ENCODE data around the gene AKAP9. TPM values are rescaled to one million over a fixed set of nuclear protein-coding genes. Genes with fewer than 3 reads are reported as not detected.

Gene AKAP9
- total and polyA plus RNA-seq, 2 donors (not counting 3 experiments of a cell fraction or from before 2014, with no cell fraction given) = 9.5 to 51.6 TPM

DNA sequence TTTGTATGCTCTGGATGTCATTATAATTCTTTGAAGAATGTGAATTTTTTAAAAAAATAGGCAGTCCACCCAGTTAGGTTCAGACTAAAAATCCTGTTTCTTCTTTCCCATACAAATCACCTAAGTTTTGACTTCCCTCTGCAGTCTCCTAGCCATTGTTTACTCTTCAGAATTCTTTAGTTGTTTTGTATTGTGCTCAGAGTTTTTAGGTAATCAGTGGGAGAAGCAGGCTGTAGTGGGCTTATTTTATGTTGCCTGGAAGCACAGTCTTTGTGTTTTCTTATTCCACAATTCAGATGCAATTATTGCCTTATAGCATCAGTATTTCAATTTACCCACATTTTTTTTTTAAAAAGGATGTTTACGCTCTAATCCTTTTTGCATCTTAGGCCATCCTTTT lies 94.9 kb downstream of the AKAP9 start:
- H2AFZ ChIP-seq (ENCODE audit: low read depth, low read length) = no peak overlapping the region
- no peak overlapping the region for H3K27ac ChIP-seq (ENCODE audit: insufficient read depth, low read depth, low read length)
- POLR2A ChIA-PET = no interaction called here
- CTCF ChIA-PET = no interaction called here
- H3K27me3 ChIP-seq (ENCODE audit: control insufficient read depth in 2 of 2, insufficient read depth in 2 of 2, low read length in 2 of 2) = no peaks in the 10 kb centered on the region
- FAIRE-seq (no peak), DNase-seq (ENCODE audit: low read depth, low spot score) (no peak)
- no peak overlapping the region for H3K4me3 ChIP-seq (replicated peaks in 1 of 3; ENCODE audit: insufficient read depth in 1 of 3, low read depth in 1 of 3, low read length in 3 of 3)
- intact Hi-C loops (cut with micrococcal nuclease) = no loop called here
- H4K20me1 ChIP-seq (replicated peaks; ENCODE audit: control insufficient read depth, extremely low read depth, insufficient read depth, low read length) = no peaks in the 10 kb centered on the region
- dilution Hi-C loops (cut with MboI; ENCODE audit: extremely low pct_ligation_motif_present, low sequenced_read_pairs) = no loop called here
- H3K4me1 ChIP-seq (ENCODE audit: control insufficient read depth, extremely low read depth, insufficient read depth, low read length) = no peaks in the 10 kb centered on the region
- H3K9me1 ChIP-seq (replicated peaks; ENCODE audit: control insufficient read depth, extremely low read depth, insufficient read depth, low read length) = no peaks in the 10 kb centered on the region
- no TSS peak for BruUV-seq (replicated peaks)
- H3K36me3 ChIP-seq (ENCODE audit: control insufficient read depth in 2 of 2, extremely low read depth in 1 of 2, insufficient read depth in 2 of 2, low read length in 2 of 2) = no peaks in the 10 kb centered on the region
- no peaks in the 10 kb centered on the region for H3K79me2 ChIP-seq (ENCODE audit: control insufficient read depth, insufficient read depth, low read length)
- no peak overlapping the region for H3K9ac ChIP-seq (replicated peaks; ENCODE audit: extremely low read depth, insufficient read depth, low read length)
- TF ChIP-seq MYC (IDR thresholded peaks at IDR 0.05; ENCODE audit: low read depth, low read length) (no peak), POLR2AphosphoS5 (IDR thresholded peaks at IDR 0.05; ENCODE audit: insufficient read depth, low read depth, low read length) (no peak), POLR2A (IDR thresholded peaks at IDR 0.05; ENCODE audit: low read depth, low read length) (no peak), EZH2 (IDR thresholded peaks at IDR 0.05; ENCODE audit: borderline replicate concordance, low read depth, low read length, severe bottlenecking) (no peak), JUN (IDR thresholded peaks at IDR 0.05; ENCODE audit: borderline replicate concordance, insufficient read depth, insufficient read length, low read depth) (no peak), GATA2 (IDR thresholded peaks at IDR 0.05; ENCODE audit: insufficient read depth, insufficient read length, low read depth, low read length) (no peak), FOS (IDR thresholded peaks at IDR 0.05; ENCODE audit: borderline replicate concordance, insufficient read depth, low read length) (no peak)
- TF ChIP-seq, protein P1, sequence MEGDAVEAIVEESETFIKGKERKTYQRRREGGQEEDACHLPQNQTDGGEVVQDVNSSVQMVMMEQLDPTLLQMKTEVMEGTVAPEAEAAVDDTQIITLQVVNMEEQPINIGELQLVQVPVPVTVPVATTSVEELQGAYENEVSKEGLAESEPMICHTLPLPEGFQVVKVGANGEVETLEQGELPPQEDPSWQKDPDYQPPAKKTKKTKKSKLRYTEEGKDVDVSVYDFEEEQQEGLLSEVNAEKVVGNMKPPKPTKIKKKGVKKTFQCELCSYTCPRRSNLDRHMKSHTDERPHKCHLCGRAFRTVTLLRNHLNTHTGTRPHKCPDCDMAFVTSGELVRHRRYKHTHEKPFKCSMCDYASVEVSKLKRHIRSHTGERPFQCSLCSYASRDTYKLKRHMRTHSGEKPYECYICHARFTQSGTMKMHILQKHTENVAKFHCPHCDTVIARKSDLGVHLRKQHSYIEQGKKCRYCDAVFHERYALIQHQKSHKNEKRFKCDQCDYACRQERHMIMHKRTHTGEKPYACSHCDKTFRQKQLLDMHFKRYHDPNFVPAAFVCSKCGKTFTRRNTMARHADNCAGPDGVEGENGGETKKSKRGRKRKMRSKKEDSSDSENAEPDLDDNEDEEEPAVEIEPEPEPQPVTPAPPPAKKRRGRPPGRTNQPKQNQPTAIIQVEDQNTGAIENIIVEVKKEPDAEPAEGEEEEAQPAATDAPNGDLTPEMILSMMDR (IDR thresholded peaks at IDR 0.05; ENCODE audit: extremely low read depth in 1 of 2, insufficient read depth in 1 of 2, low read depth in 1 of 2, low read length in 2 of 2) = no peak
- TF ChIP-seq, protein P2, sequence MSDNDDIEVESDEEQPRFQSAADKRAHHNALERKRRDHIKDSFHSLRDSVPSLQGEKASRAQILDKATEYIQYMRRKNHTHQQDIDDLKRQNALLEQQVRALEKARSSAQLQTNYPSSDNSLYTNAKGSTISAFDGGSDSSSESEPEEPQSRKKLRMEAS (IDR thresholded peaks at IDR 0.05; ENCODE audit: insufficient read depth, insufficient read length) = no peak
- no peak overlapping the region for H3K4me2 ChIP-seq (ENCODE audit: insufficient read depth, low read length)
- H3K9me3 ChIP-seq (replicated peaks; ENCODE audit: control insufficient read depth, insufficient read depth, low read length) = no peaks in the 10 kb centered on the region

Data from endothelial cell of umbilical vein (primary cell).